Colonic mucosa (tissue), 4 donors: ENCODE data around the gene CFAP70. TPM values are rescaled to one million over a fixed set of nuclear protein-coding genes. Genes with fewer than 3 reads are reported as not detected.

Experiments
- DNase-seq: peaks from one replicate; pipeline ENCODE4 v3.0.0-alpha.2; 2020
- H3K27ac ChIP-seq: fragments of 200-600 bp; one replicate; pipeline ENCODE4 v1.8.0; 2021
- H3K27me3 ChIP-seq: fragments of 200-600 bp; one replicate; pipeline ENCODE4 v1.8.0; 2021
- H3K36me3 ChIP-seq: fragments of 200-600 bp; one replicate; pipeline ENCODE4 v1.8.0; 2021
- H3K4me1 ChIP-seq: fragments of 200-600 bp; one replicate; pipeline ENCODE4 v1.8.0; 2021; ENCODE audit warnings: mild to moderate bottlenecking
- H3K4me3 ChIP-seq: fragments of 200-600 bp; one replicate; pipeline ENCODE4 v1.8.0; 2021
- H3K9ac ChIP-seq, 2 donors: one replicate each; pipeline ENCODE4 v1.7.0; 2013; ENCODE audit warnings: control low read depth in 2 of 2, low read depth in 2 of 2, low read length in 2 of 2
- H3K9me3 ChIP-seq: fragments of 200-600 bp; one replicate; pipeline ENCODE4 v1.8.0; 2021
- intact Hi-C: fragments of 100-400 bp; cut with DNase I; formaldehyde crosslinking; loops from one replicate; pipeline ENCODE4 v1.14.1; 2022
- total RNA-seq, 2 donors: library from RNA; stranded (reverse); fragmentation: NEBNext Ultra II Directional in 1 of 2; extraction: Animal tissue kit (Norgen Biotek cat#: 25700) in 1 of 2; gene quantifications; one replicate each; pipeline ENCODE4 v1.2.1, GENCODE V29; 2021
- TF ChIP-seq, protein P1 (sequence below): fragments of 200-600 bp; IDR thresholded peaks from one replicate; pipeline ENCODE4 v1.8.0; 2022; ENCODE audit warnings: antibody characterized with exemption, mild to moderate bottlenecking
- donor health status: healthy.
- donor health status: DM: no; HTN: no; CAD: no.
- donor health status: DM: no; HTN: no; CAD: no.

CFAP70 gene
- total RNA-seq, 2 donors from 2014 or later, result 0.64 to 0.72 TPM

GRCh38 chr10:73234695-73235094 lies 124.0 kb downstream of the CFAP70 start:
- DNase-seq, result no peak
- intact Hi-C loops, result no loop called here
- Histone ChIP-seq H3K27me3 (no peaks in the 10 kb centered on the region), H3K36me3 (peaks cover 4% of the 10 kb centered on the region), H3K9me3 (no peaks in the 10 kb centered on the region), H3K4me1 (no peaks in the 10 kb centered on the region), H3K27ac (no peak overlapping the region), H3K9ac (no peak overlapping the region), H3K4me3 (no peak overlapping the region)
- TF ChIP-seq, protein P1, sequence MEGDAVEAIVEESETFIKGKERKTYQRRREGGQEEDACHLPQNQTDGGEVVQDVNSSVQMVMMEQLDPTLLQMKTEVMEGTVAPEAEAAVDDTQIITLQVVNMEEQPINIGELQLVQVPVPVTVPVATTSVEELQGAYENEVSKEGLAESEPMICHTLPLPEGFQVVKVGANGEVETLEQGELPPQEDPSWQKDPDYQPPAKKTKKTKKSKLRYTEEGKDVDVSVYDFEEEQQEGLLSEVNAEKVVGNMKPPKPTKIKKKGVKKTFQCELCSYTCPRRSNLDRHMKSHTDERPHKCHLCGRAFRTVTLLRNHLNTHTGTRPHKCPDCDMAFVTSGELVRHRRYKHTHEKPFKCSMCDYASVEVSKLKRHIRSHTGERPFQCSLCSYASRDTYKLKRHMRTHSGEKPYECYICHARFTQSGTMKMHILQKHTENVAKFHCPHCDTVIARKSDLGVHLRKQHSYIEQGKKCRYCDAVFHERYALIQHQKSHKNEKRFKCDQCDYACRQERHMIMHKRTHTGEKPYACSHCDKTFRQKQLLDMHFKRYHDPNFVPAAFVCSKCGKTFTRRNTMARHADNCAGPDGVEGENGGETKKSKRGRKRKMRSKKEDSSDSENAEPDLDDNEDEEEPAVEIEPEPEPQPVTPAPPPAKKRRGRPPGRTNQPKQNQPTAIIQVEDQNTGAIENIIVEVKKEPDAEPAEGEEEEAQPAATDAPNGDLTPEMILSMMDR, result no peak

- Histone ChIP-seq H3K36me3 (peaks cover 4% of the 10 kb centered on the region), H3K27me3 (no peaks in the 10 kb centered on the region)
- TF ChIP-seq, protein P1, result no peak
Measured at GRCh38 chr10:73233883-73234282, 124.8 kb downstream of the CFAP70 start.

GRCh38 chr10:73232887-73233286 lies 125.8 kb downstream of the CFAP70 start:
- Histone ChIP-seq H3K4me3 (no peak overlapping the region), H3K9me3 (no peaks in the 10 kb centered on the region), H3K4me1 (no peaks in the 10 kb centered on the region), H3K36me3 (peaks cover 4% of the 10 kb centered on the region), H3K27me3 (no peaks in the 10 kb centered on the region), H3K27ac (no peak overlapping the region), H3K9ac (no peak overlapping the region)
- TF ChIP-seq, protein P1, result no peak
- intact Hi-C loops, result no loop called here
- no peak for DNase-seq

More at GRCh38 chr10:73233883-73234282, 124.8 kb downstream of the CFAP70 start:
- no peak overlapping the region for H3K9ac ChIP-seq
- intact Hi-C loops, result no loop called here
- H3K4me1 ChIP-seq, result no peaks in the 10 kb centered on the region
- no peak overlapping the region for H3K27ac ChIP-seq
- no peaks in the 10 kb centered on the region for H3K9me3 ChIP-seq
- DNase-seq, result no peak
- no peak overlapping the region for H3K4me3 ChIP-seq

DNA sequence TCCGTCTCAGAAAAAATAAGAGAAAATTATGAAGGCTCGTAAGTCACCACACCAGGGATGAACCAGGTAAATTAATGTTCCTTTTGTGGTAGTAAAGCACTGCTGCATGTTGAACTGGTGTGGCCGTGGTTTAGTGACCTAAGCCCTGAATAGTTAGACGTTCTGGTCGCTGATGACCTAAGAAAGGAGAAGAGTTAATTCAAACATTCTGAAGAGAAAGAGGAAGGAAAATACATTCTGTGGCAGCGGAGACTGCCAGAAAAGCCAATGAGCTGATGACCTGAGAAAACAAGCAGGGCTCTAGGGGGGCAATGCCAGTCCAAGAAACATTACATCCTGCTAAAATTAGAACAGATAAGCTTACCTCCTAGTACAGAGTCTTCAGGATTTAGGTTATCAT lies 129.1 kb downstream of the CFAP70 start:
- no peak overlapping the region for H3K4me3 ChIP-seq
- TF ChIP-seq, protein P1, result no peak
- H3K36me3 ChIP-seq, result peaks cover 4% of the 10 kb centered on the region
- no peak for DNase-seq
- H3K9me3 ChIP-seq, result no peaks in the 10 kb centered on the region
- H3K27me3 ChIP-seq, result no peaks in the 10 kb centered on the region
- intact Hi-C loops, result no loop called here
- no peaks in the 10 kb centered on the region for H3K4me1 ChIP-seq
- no peak overlapping the region for H3K27ac ChIP-seq
- no peak overlapping the region for H3K9ac ChIP-seq

DNA sequence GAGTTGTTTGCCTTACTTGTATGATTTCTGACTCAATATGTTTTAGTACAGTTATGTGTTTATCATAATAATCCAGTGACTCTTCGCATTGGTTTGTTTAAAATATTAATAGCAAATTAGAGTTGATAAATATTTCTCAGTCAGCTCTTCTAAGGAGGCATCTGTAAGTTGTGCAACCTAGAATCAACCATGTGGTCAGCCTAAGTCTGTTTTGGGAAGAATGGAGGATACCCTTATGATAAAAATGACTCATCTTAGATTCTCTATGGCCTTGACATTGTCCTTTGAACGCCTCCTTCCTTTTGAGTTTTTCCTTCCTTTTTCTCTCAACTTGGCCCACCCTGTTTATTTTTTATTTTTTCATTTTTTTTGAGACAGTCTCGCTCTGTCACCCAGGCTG lies 130.4 kb downstream of the CFAP70 start:
- intact Hi-C loops, result no loop called here
- H3K9ac ChIP-seq, result no peak overlapping the region
- DNase-seq, result no peak

More for the DNA sequence above, 130.4 kb downstream of the CFAP70 start:
- TF ChIP-seq, protein P1, result no peak
- Histone ChIP-seq H3K27ac (no peak overlapping the region), H3K4me1 (no peaks in the 10 kb centered on the region), H3K27me3 (no peaks in the 10 kb centered on the region), H3K4me3 (no peak overlapping the region), H3K36me3 (no peaks in the 10 kb centered on the region), H3K9me3 (no peaks in the 10 kb centered on the region)
